GM19452 (cell line): ENCODE data around the gene TSR2.
"Not testable (repeated sequence)": the region's sequence is repeated elsewhere in the genome, so short reads cannot be mapped to it uniquely, and the experiment has no call there.

ENCODE experiments used
- ATAC-seq: cut with Tn5 transposase; IDR thresholded peaks from one replicate; pipeline ENCODE4 v1.9.1; 2021; ENCODE audit not compliant: unreplicated experiment

Gene TSR2

DNA sequence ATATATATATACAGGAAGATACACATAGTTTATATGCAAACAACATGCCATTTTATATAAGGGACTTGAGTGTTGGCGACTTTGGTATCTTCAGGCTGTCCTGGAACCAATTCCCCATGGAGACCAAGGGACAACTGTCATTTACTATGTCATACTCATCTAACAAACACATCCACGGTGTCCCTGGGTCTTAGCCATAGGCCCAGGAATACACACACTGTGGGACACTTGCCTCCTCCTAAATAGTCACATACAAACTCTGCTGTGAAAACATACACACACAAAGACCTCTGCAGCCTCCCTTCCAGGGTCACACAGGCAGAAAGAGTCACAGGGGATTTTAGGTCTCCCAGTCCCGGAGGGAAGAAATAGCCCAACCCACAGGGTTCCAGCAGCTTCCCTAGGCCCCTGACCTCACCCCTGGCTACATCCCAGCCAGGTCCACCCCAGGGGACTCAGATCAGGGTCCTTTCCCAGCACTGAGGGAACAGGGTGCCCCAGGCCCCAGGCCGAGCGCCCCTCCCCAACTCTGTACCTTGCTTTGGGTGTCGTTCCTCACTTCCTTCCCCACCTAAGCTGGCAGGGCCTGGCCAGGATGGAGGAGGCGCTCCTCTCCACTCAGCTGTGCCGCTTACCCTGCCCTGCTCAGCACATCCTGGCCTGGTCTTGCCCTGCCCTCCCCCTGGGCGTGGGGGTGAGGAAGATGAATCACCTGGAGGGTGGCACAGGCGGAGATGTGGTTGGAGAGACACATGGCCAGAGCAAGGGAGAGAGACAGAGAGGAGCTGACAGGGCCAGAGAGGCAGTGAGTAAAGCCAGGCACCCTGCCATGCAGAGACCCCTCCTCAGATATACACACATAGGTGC, 34.0 kb downstream of the TSR2 start:
- ATAC-seq: no peak

DNA sequence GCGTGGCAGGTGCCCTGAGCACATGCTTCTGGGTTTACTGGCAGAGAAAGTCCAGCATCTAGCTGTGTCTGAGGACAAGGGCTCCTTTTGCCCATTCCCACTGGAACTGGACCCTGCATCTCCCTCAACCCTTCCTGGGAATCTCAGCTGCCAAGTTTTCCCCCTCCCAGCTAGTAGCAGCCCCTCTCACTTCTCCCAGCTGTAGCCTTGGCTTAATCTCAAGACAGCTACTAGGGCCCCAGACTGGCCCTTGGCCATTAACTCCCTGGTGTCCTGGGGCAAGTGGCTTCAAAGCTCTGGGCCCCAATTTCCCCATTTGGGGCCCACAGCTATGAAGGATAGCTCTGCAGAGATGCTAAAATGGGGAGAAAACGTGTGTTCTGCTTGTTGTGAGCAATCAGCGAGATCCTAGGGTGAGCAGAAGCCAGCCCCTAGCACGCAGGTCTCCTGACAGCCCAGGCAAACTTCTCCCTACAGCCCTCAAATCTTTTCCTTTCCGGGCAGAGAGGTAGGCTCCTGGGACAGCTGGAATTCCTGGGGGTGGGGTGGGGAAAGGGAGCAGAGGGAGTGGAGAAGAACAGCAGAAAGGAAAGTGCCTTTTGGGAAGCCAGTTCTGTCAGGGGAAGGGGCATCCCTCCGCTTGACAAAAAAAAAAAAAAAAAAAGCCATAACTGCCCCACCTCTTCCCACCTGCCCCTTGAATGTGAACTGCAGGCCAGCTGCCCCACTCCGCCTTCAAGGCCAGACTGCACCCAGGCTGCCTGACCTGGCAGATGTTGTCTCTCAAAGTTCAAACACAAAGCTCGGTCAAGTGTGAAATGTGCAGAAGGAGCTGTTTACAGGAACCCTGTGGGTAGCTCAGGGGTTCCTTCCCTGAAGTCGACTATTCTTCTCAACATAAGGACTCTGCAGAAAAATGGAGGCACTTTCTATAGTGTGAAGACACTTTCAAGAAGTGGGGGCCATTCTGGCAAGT, 39.2 kb downstream of the TSR2 start:
- no peak for ATAC-seq

DNA sequence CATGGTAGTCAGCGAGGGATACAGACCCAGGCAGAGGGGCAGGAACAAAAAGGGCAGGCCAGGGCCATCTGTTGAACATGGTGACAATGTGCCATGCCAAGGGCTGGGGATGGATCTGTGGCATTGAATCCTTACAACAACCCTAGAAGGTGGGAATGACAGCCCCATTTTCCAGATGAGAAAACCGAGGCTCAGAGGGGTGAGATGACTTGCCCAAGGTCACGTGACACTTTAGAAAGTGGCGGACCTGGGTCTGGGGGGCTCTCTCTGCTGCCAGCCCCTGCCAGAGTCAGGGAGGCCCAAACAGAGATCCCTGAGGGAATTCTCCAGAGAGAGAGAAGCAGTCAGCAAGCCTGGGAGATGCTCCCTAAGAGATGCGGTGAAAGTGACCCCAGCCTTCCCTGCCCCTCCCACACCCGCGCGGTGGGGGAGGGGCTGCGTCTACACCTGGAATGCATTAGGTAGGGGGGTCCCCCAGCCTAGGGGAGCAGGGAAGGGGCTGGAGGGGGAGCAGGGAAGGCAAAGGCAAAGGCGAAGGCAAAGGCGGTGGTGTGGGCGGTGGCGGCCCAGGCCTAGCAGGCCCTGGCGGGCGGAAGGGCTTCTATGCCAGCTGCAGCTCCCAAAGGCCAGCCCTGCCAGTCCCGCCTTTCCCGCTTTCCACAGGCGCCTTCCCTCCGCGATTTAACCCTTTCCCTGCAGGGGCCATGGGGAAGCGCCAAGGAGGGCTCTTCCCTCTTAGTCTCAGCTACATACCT, 42.8 kb downstream of the TSR2 start:
- ATAC-seq: no peak

- no peak for ATAC-seq
These were observed 43.7 kb downstream of the TSR2 start for GRCh38 chrX:54483946-54484345.

- ATAC-seq: no peak
These were observed 44.5 kb downstream of the TSR2 start for GRCh38 chrX:54484666-54485065.

DNA sequence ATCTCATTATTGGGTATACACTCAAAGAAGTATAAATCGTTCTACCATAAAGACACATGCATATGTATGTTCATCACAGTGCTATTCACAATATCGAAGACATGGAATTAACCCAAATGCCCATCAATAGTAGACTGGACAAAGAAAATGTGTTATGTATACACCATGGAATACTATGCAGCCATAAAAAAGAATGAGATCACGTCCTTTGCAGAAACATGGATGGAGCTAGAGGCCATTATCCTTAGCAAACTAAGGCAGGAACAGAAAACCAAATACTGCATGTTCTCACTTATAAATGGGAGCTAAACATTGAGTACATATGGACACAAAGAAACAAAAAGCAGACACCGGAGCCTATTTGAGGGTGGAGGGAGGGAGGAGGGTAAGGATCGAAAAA, 49.6 kb downstream of the TSR2 start:
- ATAC-seq: not testable (repeated sequence)

DNA sequence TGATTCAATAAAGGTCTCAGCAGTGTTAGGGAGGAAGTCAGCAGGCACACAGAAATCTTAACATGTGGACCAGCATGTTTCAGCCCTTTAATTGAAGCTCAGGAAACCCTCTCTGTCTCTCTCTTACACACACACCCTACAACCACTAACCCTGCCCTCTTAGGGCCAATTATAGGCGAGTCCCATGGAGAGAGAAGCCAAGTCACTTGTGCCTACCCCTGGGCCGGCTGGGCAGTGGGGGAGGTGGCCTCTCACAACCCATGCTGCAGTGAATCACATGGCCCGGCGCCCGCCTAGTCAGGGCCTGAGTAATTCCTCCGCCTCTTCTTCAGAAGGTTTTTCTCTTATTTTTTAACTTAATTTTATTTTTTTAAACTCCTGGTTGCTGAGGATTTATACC, 52.1 kb downstream of the TSR2 start:
- no peak for ATAC-seq

- no peak for ATAC-seq
These were observed 54.2 kb downstream of the TSR2 start for GRCh38 chrX:54494166-54494988.
